GM19023 (cell line): ENCODE measurements around the gene GRIP1.

Experiments used
- ATAC-seq: cut with Tn5 transposase; IDR thresholded peaks from one replicate; pipeline ENCODE4 v1.9.1; 2021; ENCODE audit warnings: mild to moderate bottlenecking, moderate library complexity; ENCODE audit not compliant: unreplicated experiment

GRIP1 gene

GRCh38 chr12:66653796-66654195, 25.1 kb downstream of the GRIP1 start:
- ATAC-seq = no peak

- ATAC-seq = no peak
Measured at GRCh38 chr12:66648033-66648735, 30.7 kb downstream of the GRIP1 start.

- ATAC-seq = no peak
Measured at GRCh38 chr12:66647034-66647691, 31.7 kb downstream of the GRIP1 start.

GRCh38 chr12:66644151-66644550, 34.7 kb downstream of the GRIP1 start:
- no peak for ATAC-seq

- no peak for ATAC-seq
Measured at GRCh38 chr12:66640691-66641460, 38.0 kb downstream of the GRIP1 start.

GRCh38 chr12:66638666-66639065, 40.2 kb downstream of the GRIP1 start:
- ATAC-seq = no peak

- no peak for ATAC-seq
Measured at GRCh38 chr12:66637699-66638301, 41.1 kb downstream of the GRIP1 start.

GRCh38 chr12:66636771-66637170, 42.1 kb downstream of the GRIP1 start:
- ATAC-seq = no peak

GRCh38 chr12:66633676-66634075, 45.2 kb downstream of the GRIP1 start:
- no peak for ATAC-seq

- no peak for ATAC-seq
Measured at GRCh38 chr12:66629138-66629870, 49.6 kb downstream of the GRIP1 start.

- no peak for ATAC-seq
Measured at GRCh38 chr12:66627988-66628317, 50.9 kb downstream of the GRIP1 start.

- no peak for ATAC-seq
Measured at GRCh38 chr12:66627270-66627987, 51.4 kb downstream of the GRIP1 start.

- no peak for ATAC-seq
Measured at GRCh38 chr12:66624806-66625205, 54.1 kb downstream of the GRIP1 start.

GRCh38 chr12:66623455-66623854, 55.4 kb downstream of the GRIP1 start:
- ATAC-seq = no peak

- no peak for ATAC-seq
Measured at GRCh38 chr12:66620688-66621087, 58.2 kb downstream of the GRIP1 start.

- no peak for ATAC-seq
Measured at GRCh38 chr12:66620026-66620425, 58.9 kb downstream of the GRIP1 start.

- ATAC-seq = no peak
Measured at GRCh38 chr12:66617991-66618390, 60.9 kb downstream of the GRIP1 start.

- ATAC-seq = no peak
Measured at GRCh38 chr12:66612090-66612775, 66.6 kb downstream of the GRIP1 start.

GRCh38 chr12:66607147-66607546, 71.7 kb downstream of the GRIP1 start:
- ATAC-seq = no peak

GRCh38 chr12:66605293-66605692, 73.6 kb downstream of the GRIP1 start:
- no peak for ATAC-seq
